Measurements from ENCODE around the gene ESR2.
A peak's percentile ranks its signal among the peaks of the same experiment; 100 is the strongest.
"Not testable (repeated sequence)": the region's sequence is repeated elsewhere in the genome, so short reads cannot be mapped to it uniquely, and the experiment has no call there.

Gene ESR2

DNA sequence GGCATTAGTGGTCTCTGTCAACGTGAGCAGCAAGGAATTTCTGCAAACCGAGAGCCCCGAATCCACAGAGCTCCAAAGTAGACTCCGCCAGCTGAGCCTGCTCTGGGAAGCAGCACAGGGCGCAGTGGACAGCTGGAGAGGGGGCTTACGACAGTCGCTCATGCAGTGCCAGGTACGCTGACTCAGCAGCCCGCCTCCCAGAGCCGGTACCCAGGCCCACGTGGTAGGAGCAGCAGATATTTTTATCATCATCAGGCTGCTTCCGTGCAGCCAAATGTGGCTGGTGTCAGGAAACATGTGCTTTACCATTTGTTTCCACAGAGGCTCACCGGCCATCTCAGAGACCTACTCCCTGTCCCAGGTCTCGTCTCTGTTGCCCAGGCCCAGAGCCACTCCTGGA, 73.7 kb downstream of the ESR2 start:
- DNase-seq (no peak), ATAC-seq (peak; percentile 22)
- no peaks in the 10 kb centered on the region for H3K27me3 Mint-ChIP-seq
- no peaks in the 10 kb centered on the region for H3K9me3 Mint-ChIP-seq
- H3K27ac Mint-ChIP-seq = no peak overlapping the region
- H3K4me3 Mint-ChIP-seq = no peak overlapping the region
- peaks cover 7% of the 10 kb centered on the region for H3K4me1 Mint-ChIP-seq
- peaks cover 24% of the 10 kb centered on the region for H3K36me3 Mint-ChIP-seq (ENCODE audit: low read depth)

DNA sequence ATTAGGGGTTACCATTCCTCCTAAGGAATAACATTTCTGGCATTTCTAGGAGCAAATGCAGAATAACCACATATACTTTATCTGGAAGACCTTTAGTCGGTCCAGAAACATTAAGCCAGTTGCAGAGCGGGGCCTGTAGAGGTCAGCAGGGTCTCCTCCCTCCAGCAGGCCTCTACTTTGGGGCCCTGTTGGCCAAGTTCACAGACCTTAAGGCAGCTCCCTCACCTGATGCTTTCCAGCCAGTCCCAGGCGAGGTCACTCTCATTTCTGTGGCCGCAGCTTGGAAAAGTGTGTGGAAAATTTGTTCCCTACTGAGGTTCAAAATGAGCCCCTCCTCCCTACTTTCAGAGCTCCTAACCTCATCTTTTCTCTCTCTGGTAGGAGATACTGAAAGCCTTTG, 74.1 kb downstream of the ESR2 start:
- Mint-ChIP-seq H3K4me3 (no peak overlapping the region), H3K4me1 (peaks cover 7% of the 10 kb centered on the region), H3K36me3 (ENCODE audit: low read depth) (peaks cover 26% of the 10 kb centered on the region), H3K27ac (no peak overlapping the region), H3K9me3 (no peaks in the 10 kb centered on the region), H3K27me3 (no peaks in the 10 kb centered on the region)
- ATAC-seq (no peak), DNase-seq (no peak)

DNA sequence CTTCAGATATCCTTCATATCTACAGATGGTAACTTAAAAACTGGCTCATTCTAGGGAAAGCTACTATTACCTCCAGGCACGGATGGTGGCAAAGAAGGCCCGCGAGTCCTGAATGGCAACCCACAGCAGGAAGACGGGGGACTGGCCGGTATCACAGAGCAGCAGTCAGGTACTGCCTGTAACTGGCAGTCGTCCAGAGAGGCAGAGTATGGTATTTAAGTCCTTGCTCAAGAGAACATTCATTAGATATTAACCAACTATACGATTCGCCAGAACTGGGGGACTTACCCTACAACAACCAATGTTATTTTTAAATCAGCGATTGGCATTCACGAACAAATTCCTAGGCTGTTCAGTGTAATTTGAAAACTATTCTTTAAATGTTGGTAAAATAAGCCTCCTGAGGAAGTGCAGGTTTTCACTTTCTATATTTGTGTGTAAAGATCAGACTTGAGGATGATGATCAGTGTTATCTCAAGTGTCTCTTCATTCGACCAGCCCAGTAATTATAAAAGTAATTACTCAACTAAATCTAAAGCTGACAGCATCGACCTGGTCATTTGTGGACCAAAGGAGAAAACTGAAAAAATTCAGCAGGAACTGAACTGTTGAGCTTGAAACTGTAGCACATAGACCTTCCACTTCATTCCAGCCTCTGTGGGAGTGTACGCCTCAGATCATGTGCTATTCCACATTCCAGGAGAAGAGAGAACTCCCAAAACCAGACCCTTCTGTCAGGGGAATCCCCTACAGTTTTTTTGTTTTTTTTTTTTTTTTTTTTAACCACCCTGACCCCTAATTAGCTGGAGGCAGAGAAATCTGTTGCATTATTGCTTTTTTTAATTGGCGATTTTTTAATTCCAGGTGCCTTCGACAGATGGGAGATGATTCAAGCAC, 75.6 kb downstream of the ESR2 start:
- H3K27ac Mint-ChIP-seq = no peak overlapping the region
- H3K36me3 Mint-ChIP-seq (ENCODE audit: low read depth) = peaks cover 26% of the 10 kb centered on the region
- H3K4me3 Mint-ChIP-seq = no peak overlapping the region
- H3K27me3 Mint-ChIP-seq = no peaks in the 10 kb centered on the region
- peaks cover 7% of the 10 kb centered on the region for H3K4me1 Mint-ChIP-seq
- ATAC-seq (no peak), DNase-seq (no peak)
- H3K9me3 Mint-ChIP-seq = no peaks in the 10 kb centered on the region

DNA sequence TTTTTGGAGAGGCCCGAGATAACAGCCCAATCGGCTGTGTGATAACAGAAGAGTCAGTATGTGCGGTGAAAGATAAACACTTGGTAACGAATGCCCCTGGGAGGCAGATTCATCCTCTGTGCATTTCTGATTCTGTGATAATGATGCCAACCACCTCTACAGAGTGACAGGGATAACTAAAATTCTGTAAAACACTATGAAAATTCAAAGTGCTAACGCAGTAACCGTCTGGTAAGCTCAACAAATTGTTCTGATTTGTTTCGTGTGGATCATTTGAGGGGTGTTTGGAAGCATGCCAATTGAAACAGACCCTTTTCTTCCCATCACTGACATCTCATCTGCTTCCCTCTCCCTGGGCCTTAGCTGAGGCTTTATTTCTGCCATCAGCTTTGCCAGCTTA, 76.3 kb downstream of the ESR2 start:
- no peak for ATAC-seq

DNA sequence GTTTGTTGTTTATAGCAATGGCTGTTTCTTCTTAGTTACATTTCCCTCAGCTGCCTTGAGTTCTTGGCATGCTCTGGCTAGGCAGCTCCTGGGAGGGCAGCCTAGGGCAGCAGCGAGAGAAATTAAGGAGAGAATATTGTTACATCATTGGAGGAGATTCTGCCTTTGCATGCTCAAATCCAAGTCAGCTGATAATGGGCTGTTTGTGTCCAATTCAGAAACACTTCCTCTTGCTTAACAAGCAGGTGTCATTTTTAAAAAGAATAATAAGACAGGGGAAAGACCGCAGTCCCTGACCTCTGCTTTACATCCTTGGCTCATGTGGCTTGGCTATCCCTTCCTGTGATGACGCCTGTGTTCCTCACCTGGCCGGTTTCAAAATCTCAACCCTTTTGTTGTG, 76.9 kb downstream of the ESR2 start:
- Mint-ChIP-seq H3K27ac (no peak overlapping the region), H3K4me1 (peaks cover 5% of the 10 kb centered on the region), H3K36me3 (ENCODE audit: low read depth) (peaks cover 32% of the 10 kb centered on the region), H3K27me3 (no peaks in the 10 kb centered on the region), H3K9me3 (no peaks in the 10 kb centered on the region), H3K4me3 (no peak overlapping the region)
- ATAC-seq (no peak), DNase-seq (no peak)

More for the DNA sequence above, 76.3 kb downstream of the ESR2 start:
- H3K36me3 Mint-ChIP-seq (ENCODE audit: low read depth) = peaks cover 30% of the 10 kb centered on the region
- no peaks in the 10 kb centered on the region for H3K9me3 Mint-ChIP-seq
- peaks cover 7% of the 10 kb centered on the region for H3K4me1 Mint-ChIP-seq
- H3K4me3 Mint-ChIP-seq = no peak overlapping the region
- no peaks in the 10 kb centered on the region for H3K27me3 Mint-ChIP-seq
- no peak overlapping the region for H3K27ac Mint-ChIP-seq
- DNase-seq = no peak

DNA sequence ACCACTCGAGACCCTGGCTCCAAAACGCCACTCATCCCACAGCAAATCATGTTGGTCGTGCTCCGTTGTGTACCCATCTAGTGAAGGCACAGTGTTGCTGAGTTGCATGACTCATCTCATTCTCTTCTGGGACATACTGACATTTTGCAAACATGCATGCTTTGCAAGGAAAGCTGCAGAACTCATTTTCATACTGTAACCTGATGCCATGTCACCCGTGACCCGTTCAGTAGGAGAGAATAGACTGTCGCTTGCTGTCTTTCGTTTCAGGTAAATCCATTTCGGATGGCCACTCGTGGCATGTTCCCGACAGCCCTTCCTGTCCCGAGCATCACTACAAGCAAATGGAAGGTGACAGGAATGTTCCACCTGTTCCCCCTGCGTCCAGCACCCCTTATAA, 78.2 kb downstream of the ESR2 start:
- DNase-seq = no peak
- ATAC-seq = no peak
- H3K27me3 Mint-ChIP-seq = no peaks in the 10 kb centered on the region
- no peaks in the 10 kb centered on the region for H3K4me1 Mint-ChIP-seq
- H3K9me3 Mint-ChIP-seq = no peaks in the 10 kb centered on the region
- H3K36me3 Mint-ChIP-seq (ENCODE audit: low read depth) = peaks cover 30% of the 10 kb centered on the region
- no peak overlapping the region for H3K4me3 Mint-ChIP-seq
- H3K27ac Mint-ChIP-seq = no peak overlapping the region

DNA sequence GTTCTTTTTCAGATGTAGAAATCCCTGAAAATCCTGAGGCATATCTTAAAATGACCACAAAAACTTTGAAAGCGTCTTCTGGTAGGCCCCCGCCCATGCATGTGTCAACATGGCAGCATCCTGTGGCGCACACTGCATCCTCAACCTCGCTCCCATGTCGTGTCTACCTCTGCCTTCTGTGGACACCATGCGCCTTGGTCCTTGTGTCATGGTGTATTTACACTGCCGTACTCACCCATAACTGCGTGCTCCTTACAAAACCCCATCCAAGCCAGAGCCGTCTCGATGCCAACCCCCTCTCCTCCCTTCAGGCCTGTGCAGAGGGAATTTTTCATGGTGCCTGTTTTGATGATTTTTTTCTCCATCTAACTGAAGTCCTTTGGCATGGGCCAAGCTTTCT, 78.9 kb downstream of the ESR2 start:
- DNase-seq (no peak), ATAC-seq (no peak)
- H3K4me1 Mint-ChIP-seq = no peaks in the 10 kb centered on the region
- H3K36me3 Mint-ChIP-seq (ENCODE audit: low read depth) = peaks cover 30% of the 10 kb centered on the region
- H3K27ac Mint-ChIP-seq = peak overlapping the region; percentile 49
- H3K27me3 Mint-ChIP-seq = no peaks in the 10 kb centered on the region
- H3K4me3 Mint-ChIP-seq = no peak overlapping the region
- H3K9me3 Mint-ChIP-seq = no peaks in the 10 kb centered on the region

DNA sequence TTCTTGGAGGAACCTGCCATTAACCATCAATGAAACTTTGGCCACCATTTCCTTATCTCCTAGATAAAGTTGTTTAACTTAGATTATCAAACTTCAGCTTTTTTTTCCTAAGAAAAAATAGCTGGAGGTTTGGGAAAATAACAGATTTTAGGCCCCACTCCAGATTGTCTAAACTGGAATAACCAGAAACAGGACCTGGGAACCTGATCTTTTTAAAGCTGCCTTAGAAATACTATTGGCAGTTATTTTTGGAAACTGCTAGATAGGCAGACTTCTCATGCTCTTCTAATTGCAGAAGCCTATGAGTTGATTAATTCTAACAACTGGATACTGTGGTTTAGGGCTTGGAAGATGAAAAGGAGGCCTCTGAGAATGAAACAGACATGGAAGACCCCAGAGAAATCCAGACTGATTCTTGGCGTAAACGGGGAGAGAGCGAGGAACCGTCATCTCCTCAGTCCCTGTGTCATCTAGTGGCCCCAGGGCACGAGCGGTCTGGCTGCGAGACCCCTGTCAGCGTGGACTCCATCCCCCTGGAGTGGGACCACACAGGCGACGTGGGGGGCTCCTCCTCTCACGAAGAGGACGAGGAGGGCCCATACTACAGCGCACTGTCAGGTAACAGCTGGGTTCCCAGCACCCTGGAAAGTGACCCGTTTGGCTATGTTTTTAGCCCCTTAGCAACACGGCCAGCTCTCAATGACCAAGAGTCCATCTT, 80.2 kb downstream of the ESR2 start:
- ATAC-seq = no peak
- Mint-ChIP-seq H3K27ac (no peak overlapping the region), H3K36me3 (ENCODE audit: low read depth) (peaks cover 30% of the 10 kb centered on the region)

DNA sequence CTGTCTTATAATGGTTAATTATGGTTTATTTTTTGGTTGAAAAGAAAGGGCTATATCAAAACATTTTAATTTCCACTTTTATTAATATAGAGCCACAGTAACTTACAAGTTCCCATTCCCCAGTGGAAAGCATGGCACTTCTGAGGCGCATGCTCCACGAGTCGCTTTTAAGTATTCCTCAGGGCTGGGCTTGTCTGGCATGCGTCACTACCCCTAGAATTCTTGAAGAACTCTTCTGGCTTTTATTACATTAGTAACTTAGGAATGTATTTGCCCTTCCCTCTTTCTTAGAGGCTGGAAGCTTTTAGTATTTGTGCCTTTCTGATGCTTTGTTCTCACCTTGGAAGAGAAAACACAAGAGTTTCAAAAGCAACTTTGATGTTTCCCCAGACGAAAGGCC, 81.1 kb downstream of the ESR2 start:
- Mint-ChIP-seq H3K27ac (no peak overlapping the region), H3K9me3 (no peaks in the 10 kb centered on the region), H3K4me1 (peaks cover 2% of the 10 kb centered on the region), H3K27me3 (no peaks in the 10 kb centered on the region), H3K36me3 (ENCODE audit: low read depth) (peaks cover 27% of the 10 kb centered on the region), H3K4me3 (no peak overlapping the region)
- no peak for DNase-seq
- ATAC-seq = no peak

More for the DNA sequence above, 80.2 kb downstream of the ESR2 start:
- peaks cover 2% of the 10 kb centered on the region for H3K4me1 Mint-ChIP-seq
- no peak overlapping the region for H3K4me3 Mint-ChIP-seq
- DNase-seq = no peak
- H3K9me3 Mint-ChIP-seq = no peaks in the 10 kb centered on the region
- no peaks in the 10 kb centered on the region for H3K27me3 Mint-ChIP-seq

DNA sequence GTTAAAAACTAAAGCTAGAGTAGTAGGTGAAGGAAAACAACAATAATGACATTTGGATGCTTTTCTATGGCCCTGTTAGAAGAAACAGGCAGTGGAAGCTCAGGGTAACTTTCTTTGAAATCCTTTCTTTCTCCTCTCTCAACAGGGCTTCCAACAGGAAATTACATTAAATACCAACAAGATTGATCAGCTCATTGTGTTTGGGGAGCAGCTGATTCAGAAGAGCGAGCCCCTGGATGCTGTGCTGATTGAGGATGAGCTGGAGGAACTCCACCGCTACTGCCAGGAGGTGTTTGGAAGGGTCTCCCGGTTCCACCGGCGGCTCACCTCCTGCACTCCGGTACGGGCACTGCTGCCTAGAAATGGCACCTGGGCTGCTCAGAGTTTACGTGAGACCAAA, 81.5 kb downstream of the ESR2 start:
- no peak overlapping the region for H3K4me3 Mint-ChIP-seq
- ATAC-seq (no peak), DNase-seq (no peak)
- H3K27me3 Mint-ChIP-seq = no peaks in the 10 kb centered on the region
- peaks cover 2% of the 10 kb centered on the region for H3K4me1 Mint-ChIP-seq
- peaks cover 27% of the 10 kb centered on the region for H3K36me3 Mint-ChIP-seq (ENCODE audit: low read depth)
- H3K27ac Mint-ChIP-seq = no peak overlapping the region
- no peaks in the 10 kb centered on the region for H3K9me3 Mint-ChIP-seq

DNA sequence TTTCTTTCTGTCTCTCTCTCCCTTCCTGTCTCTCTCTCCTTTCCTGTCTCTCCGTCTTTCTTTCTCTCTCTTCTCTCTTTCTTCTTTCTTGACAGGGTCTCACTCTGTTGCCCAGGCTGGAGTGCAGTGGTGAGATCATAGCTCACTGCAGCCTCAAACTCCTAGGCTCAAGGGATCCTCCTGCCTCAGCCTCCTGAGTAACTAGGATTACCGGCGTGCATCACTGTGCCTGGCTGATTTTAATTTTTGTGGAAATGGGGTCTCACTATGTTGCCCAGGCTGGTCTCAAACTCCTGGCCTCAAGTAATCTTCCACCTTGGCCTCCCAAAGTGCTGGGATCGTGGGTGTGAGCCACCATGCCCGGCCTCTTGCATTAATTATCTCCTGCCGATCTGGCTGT, 83.3 kb downstream of the ESR2 start:
- H3K4me1 Mint-ChIP-seq, ATAC-seq, H3K27me3 Mint-ChIP-seq, H3K9me3 Mint-ChIP-seq, H3K27ac Mint-ChIP-seq, DNase-seq, H3K4me3 Mint-ChIP-seq: not testable (repeated sequence)
- peaks cover 15% of the 10 kb centered on the region for H3K36me3 Mint-ChIP-seq (ENCODE audit: low read depth)

DNA sequence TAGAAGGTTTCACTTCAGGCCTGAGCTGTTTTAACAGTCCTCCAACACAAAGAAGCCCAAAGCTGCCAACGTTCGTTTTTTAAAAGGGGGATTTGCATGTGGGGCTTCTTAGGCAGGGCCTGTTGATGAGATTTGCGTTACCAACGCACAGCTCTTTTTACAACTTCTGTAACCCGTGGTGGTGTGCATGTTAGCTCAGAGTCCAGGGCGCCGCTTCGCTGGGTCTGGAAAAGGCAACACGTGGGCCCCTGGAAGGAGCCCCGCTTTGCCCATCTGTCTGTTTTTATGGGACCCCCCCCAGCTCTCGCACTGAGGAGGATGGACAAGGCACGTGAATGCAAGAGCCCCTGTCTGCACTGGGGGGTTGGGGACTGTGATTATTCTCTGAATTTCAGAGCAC, 84.0 kb downstream of the ESR2 start:
- peaks cover 11% of the 10 kb centered on the region for H3K36me3 Mint-ChIP-seq (ENCODE audit: low read depth)
- ATAC-seq (no peak), DNase-seq (no peak)
- no peaks in the 10 kb centered on the region for H3K27me3 Mint-ChIP-seq
- no peak overlapping the region for H3K4me3 Mint-ChIP-seq
- H3K9me3 Mint-ChIP-seq = no peaks in the 10 kb centered on the region
- H3K4me1 Mint-ChIP-seq = peaks cover 2% of the 10 kb centered on the region
- no peak overlapping the region for H3K27ac Mint-ChIP-seq

DNA sequence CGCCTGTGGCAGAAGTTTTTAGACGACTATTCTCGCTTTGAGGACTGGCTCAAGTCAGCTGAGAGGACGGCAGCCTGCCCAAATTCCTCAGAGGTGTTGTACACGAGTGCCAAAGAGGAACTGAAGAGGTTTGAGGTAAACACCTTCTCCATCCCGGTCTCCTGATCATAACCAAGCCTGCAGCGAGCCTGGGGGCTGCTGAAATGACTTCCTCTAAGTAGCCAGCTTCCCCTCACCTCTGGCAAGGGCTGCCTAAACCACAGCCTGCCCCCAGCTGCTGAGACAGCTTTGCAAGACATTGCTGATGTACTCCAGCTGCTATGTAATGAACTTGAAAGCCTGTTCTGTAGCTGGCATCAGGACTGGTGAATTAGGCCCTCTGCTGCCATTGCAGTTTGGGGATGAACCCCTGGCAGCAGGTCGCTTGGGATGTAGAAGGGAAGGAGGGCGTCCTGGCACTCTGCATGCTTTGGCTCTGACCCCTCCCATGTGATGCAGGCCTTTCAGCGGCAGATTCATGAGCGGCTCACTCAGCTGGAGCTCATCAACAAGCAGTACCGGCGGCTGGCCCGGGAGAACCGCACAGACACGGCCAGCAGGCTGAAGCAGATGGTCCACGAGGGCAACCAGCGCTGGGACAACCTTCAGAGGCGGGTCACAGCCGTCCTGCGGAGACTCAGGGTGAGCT, 84.6 kb downstream of the ESR2 start:
- Mint-ChIP-seq H3K9me3 (no peaks in the 10 kb centered on the region), H3K4me1 (peaks cover 2% of the 10 kb centered on the region), H3K4me3 (no peak overlapping the region), H3K36me3 (ENCODE audit: low read depth) (peaks cover 11% of the 10 kb centered on the region), H3K27me3 (no peaks in the 10 kb centered on the region), H3K27ac (no peak overlapping the region)
- DNase-seq (no peak), ATAC-seq (no peak)

DNA sequence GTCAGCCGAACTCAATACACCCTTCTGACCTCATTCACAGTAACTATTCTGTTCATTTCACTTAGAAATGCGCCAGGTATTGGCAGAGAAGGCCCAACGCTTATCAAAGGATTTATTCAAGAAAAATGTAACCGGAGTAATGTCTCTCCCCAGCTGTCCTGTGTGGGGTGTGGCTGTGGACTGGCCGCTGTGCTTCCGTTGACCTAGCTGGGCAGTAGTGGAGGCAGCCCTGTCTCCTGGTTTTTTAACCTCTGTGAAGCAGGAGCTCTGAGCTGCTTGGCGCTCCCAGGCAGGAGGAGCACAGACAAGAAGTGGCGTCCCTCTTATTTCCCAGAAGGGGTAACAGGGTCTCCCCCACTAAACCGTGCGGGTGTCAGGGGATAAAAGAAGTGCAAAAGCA, 85.2 kb downstream of the ESR2 start:
- peaks cover 11% of the 10 kb centered on the region for H3K36me3 Mint-ChIP-seq (ENCODE audit: low read depth)
- ATAC-seq = no peak
- H3K27ac Mint-ChIP-seq = no peak overlapping the region

DNA sequence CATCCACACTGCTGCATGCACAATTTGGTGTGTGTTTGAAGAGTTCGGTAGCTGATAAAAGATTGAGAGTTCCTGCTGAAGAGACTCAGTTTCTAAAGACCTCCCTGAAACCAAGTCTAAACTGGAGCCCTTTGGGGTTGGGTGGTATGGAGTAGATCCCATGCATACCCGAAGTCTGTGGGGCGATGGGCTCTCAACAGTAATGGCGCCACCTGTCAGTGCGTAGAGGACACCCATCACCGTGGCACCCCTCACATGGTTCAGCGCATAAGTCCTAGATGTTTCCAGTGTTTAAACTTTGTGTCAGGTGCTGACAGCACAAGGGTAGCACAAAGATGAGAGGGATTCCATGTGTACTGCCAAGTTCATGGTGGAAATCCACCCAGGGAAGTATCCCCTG, 85.9 kb downstream of the ESR2 start:
- Mint-ChIP-seq H3K27ac (no peak overlapping the region), H3K36me3 (ENCODE audit: low read depth) (peaks cover 8% of the 10 kb centered on the region)
- no peak for DNase-seq

More for the DNA sequence above, 85.2 kb downstream of the ESR2 start:
- H3K9me3 Mint-ChIP-seq = no peaks in the 10 kb centered on the region
- H3K4me1 Mint-ChIP-seq = peaks cover 2% of the 10 kb centered on the region
- H3K4me3 Mint-ChIP-seq = no peak overlapping the region
- no peaks in the 10 kb centered on the region for H3K27me3 Mint-ChIP-seq
- DNase-seq = no peak

More for the DNA sequence above, 85.9 kb downstream of the ESR2 start:
- Mint-ChIP-seq H3K4me1 (peaks cover 4% of the 10 kb centered on the region), H3K9me3 (no peaks in the 10 kb centered on the region), H3K4me3 (no peak overlapping the region), H3K27me3 (no peaks in the 10 kb centered on the region)
- ATAC-seq = no peak

All from activated naive CD8-positive, alpha-beta T cell treated with anti-CD3 and anti-CD28 coated beads, Interleukin-2, amount 50 U/mL, for 24 hours (primary cell).